Hepatocyte (in vitro differentiated cells): Measurements from ENCODE around the gene EPM2AIP1.

ENCODE experiments used
- CTCF ChIP-seq: fragments of 200-600 bp; sonication (generic); IDR thresholded peaks from 2 replicates; pipeline ENCODE4 v1.5.1; 2016; ENCODE audit warnings: antibody characterized with exemption, mild to moderate bottlenecking; ENCODE audit not compliant: poor library complexity
- EZH2 ChIP-seq: fragments of 200-600 bp; sonication (generic); IDR thresholded peaks from 2 replicates; pipeline ENCODE4 v1.6.1; 2016; ENCODE audit warnings: antibody characterized with exemption, mild to moderate bottlenecking, borderline replicate concordance
- EZH2phosphoT487 ChIP-seq: fragments of 200-600 bp; sonication (generic); IDR thresholded peaks from one replicate; pipeline ENCODE4 v1.6.1; 2018; ENCODE audit warnings: antibody characterized with exemption, mild to moderate bottlenecking, low read depth, moderate library complexity; ENCODE audit not compliant: unreplicated experiment, severe bottlenecking

- TF ChIP-seq CTCF (no peak), EZH2 (no peak), EZH2phosphoT487 (no peak)
Observed at GRCh38 chr3:36937492-36937891, 55.4 kb downstream of the EPM2AIP1 start.
